ENCODE results near the gene SFT2D1. TPM values are rescaled to one million over a fixed set of nuclear protein-coding genes. Genes with fewer than 3 reads are reported as not detected.

SFT2D1 gene
- total and polyA plus RNA-seq, 3 experiments from 2014 or later, result 43.3 to 60.9 (median 54.0) TPM

DNA sequence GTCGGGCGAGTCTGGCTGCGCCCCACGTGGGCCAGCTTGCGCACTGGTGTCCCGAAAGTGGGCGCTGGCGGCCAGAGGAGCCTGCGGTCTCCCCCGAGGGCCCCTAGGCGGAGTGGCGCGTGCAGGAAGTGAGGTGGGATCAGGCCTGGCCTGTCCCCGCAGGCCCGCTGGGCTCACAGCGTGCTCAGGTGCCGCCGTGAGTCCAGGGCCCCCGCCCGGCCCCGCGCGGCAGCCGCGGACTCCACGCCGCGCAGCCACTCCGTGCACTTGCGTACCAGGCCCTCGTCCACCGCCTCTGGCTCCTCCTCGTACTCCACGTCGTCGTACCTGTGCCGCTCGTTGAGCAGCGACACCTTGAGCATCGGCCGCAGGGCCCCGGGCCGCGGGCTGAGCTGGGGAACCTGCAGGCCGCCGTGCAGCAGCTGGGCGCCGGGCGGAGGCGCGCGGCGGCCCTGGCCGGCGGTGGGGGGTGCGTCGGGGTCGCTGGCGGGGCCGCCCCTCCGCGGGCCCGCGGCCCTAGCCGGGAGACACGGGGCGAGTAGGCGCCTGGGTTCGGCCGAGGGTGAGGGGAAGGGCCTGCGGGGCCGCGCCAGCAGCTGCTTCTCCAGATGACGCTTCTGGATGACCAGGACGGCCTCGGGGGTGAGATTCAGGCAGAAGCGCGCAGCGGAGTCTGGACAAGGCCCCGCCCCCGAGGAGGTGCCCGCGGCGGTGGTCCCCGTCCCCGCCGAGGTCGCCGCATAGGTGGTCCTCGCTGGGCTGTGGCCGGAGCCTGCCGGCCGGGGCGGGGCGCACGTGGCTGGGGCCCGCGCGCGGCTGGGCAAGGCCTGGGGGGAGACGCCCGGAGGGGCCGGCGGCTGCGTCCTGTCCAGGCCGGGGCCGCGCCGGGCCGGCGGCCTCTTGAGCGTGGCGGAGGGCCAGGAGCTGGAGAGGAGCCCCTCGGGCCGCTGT lies 35.0 kb downstream of the SFT2D1 start:
- Histone ChIP-seq H3K9me3 (ENCODE audit: low read length) (no peaks in the 10 kb centered on the region), H3K4me1 (ENCODE audit: insufficient read depth, low read length) (peaks cover 5% of the 10 kb centered on the region), H3K36me3 (ENCODE audit: insufficient read depth, low read length) (no peaks in the 10 kb centered on the region), H3K27me3 (ENCODE audit: insufficient read depth, low read length, poor library complexity, severe bottlenecking) (peaks cover 19% of the 10 kb centered on the region), H3K27ac (ENCODE audit: low read depth, low read length) (no peak overlapping the region), H3K4me3 (ENCODE audit: low read length) (no peak overlapping the region)
- peaks cover 0 to 9% (median 0%) of the 10 kb centered on the region in 3 donors for H3K4me1 Mint-ChIP-seq
- no peaks in the 10 kb centered on the region for H3K9me3 Mint-ChIP-seq
- no peaks in the 10 kb centered on the region for H3K36me3 Mint-ChIP-seq
- H3K27ac Mint-ChIP-seq, result no peak overlapping the region
- CTCF ChIA-PET, result no interaction called here
- peaks cover 35 to 59% of the 10 kb centered on the region in 2 donors for H3K27me3 Mint-ChIP-seq
- peak overlapping the region in 2 of 7 donors; percentile 26 to 54 for H3K4me3 Mint-ChIP-seq
- POLR2A ChIA-PET, result no interaction called here
- peak in 1 of 5 donors; percentile 16 for DNase-seq

DNA sequence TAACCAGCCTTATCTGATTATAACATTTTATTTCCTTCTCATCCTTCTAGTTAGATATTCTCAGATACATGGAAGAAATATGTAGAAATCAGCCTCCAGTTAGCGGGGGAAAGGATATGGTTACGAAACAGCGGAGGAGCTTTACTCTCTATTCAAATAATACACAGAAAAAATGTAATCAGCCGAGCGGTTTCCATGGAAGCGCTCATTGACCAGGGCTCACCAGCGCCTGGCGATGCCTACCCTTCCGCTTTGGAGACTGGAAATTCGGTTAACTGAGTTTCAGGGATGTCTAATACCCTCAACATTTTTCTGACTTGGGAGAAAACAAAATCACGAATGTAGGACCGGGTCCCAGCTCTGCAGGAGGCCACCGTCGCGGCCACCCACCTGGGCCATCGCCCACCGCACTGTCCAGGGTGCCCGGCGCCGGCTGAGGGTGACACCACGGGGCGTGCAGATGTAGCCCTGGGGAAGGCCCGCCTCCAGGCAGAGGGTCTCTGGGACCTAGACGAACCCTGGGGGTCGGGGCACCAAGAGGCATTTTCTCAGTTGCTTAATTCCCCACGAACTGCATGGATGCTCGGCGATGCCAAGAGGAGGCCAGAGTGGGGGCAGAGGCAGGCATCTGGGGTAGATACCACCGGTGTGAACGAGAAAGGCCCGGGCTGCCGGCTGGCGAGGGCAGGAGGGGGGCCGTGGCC lies 35.8 kb downstream of the SFT2D1 start:
- H3K4me3 ChIP-seq (ENCODE audit: low read length), result no peak overlapping the region
- Mint-ChIP-seq H3K9me3 (no peaks in the 10 kb centered on the region), H3K4me3 (peak overlapping the region in 6 of 7 donors; percentile 26 to 81 (median 66)), H3K4me1 (peaks cover 0 to 9% (median 0%) of the 10 kb centered on the region in 3 donors), H3K27me3 (peaks cover 39 to 67% of the 10 kb centered on the region in 2 donors), H3K27ac (no peak overlapping the region), H3K36me3 (no peaks in the 10 kb centered on the region)
- ChIA-PET POLR2A (no interaction called here), CTCF (no interaction called here)
- DNase-seq, result no peak
- no peaks in the 10 kb centered on the region for H3K36me3 ChIP-seq (ENCODE audit: insufficient read depth, low read length)
- no peak overlapping the region for H3K27ac ChIP-seq (ENCODE audit: low read depth, low read length)
- H3K27me3 ChIP-seq (ENCODE audit: insufficient read depth, low read length, poor library complexity, severe bottlenecking), result peaks cover 19% of the 10 kb centered on the region
- H3K4me1 ChIP-seq (ENCODE audit: insufficient read depth, low read length), result peaks cover 5% of the 10 kb centered on the region
- H3K9me3 ChIP-seq (ENCODE audit: low read length), result no peaks in the 10 kb centered on the region

DNA sequence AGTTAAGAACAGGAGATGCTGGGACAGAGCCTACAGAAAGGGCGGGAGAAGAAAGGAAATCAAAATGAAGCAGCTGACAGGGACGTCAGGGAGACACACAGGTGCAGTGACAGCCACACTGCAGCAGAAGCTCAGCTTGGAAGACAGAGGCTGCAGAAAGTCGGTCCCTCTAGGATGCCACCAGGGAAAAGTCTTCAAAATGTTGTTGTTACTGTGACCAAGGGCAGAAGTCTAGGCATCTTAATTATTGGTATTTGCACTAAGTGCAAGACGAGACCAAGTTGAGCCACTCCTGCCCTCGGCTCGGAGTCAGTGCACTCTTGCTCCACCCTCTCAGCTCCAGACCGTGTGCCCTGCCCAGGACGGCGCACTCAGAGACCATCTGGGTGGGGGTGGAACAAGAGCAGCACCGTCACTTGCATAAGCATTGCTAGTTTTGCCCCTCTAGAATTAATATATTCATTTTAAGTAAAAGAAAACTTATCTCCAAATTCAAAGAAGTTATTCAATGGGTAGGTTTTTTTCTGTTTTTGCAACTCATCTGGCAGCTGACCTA lies 36.7 kb downstream of the SFT2D1 start:
- POLR2A ChIA-PET, result no interaction called here
- H3K27ac ChIP-seq (ENCODE audit: low read depth, low read length), result no peak overlapping the region
- no peak for DNase-seq
- no peaks in the 10 kb centered on the region for H3K9me3 ChIP-seq (ENCODE audit: low read length)
- H3K27me3 ChIP-seq (ENCODE audit: insufficient read depth, low read length, poor library complexity, severe bottlenecking), result peaks cover 19% of the 10 kb centered on the region
- H3K4me1 Mint-ChIP-seq, result peaks cover 0 to 9% (median 0%) of the 10 kb centered on the region in 3 donors
- H3K4me1 ChIP-seq (ENCODE audit: insufficient read depth, low read length), result peaks cover 5% of the 10 kb centered on the region
- no peaks in the 10 kb centered on the region for H3K36me3 Mint-ChIP-seq
- no peak overlapping the region for H3K4me3 ChIP-seq (ENCODE audit: low read length)
- no peaks in the 10 kb centered on the region for H3K9me3 Mint-ChIP-seq
- no peak overlapping the region for H3K27ac Mint-ChIP-seq
- CTCF ChIA-PET, result no interaction called here
- H3K36me3 ChIP-seq (ENCODE audit: insufficient read depth, low read length), result no peaks in the 10 kb centered on the region
- peak overlapping the region in 2 of 7 donors; percentile 38 to 64 for H3K4me3 Mint-ChIP-seq
- peaks cover 41 to 73% of the 10 kb centered on the region in 2 donors for H3K27me3 Mint-ChIP-seq

DNA sequence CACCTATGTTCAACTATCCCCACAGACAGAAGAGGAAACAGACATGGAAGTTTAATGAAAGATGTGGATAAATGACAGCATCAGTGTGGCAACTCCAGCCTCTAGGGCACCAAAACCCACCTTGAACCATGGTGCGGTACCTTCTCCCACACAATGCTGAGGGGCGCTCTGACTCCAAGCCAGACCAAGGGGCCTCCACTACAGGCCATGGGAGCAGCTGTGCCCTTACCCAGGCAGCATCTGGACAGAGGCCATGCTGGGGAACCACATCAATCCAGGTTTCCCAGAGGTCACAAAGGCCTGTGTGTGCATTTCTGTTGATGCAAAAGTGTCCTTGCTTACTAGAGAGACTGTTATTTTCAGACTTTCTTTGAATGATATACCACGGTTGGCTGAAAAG lies 38.2 kb downstream of the SFT2D1 start:
- peaks cover 5% of the 10 kb centered on the region for H3K4me1 ChIP-seq (ENCODE audit: insufficient read depth, low read length)
- H3K4me1 Mint-ChIP-seq, result peaks cover 0 to 9% (median 0%) of the 10 kb centered on the region in 3 donors
- peaks cover 34 to 71% of the 10 kb centered on the region in 2 donors for H3K27me3 Mint-ChIP-seq
- ChIA-PET POLR2A (no interaction called here), CTCF (interaction anchor here (0.7 to 0.9 kb wide), 2 partner anchors 9 to 30 kb away, joined by 3 read pairs; no protein-coding TSS in a partner anchor)
- H3K27ac Mint-ChIP-seq, result no peak overlapping the region
- no peak overlapping the region for H3K27ac ChIP-seq (ENCODE audit: low read depth, low read length)
- H3K36me3 Mint-ChIP-seq, result no peaks in the 10 kb centered on the region
- H3K27me3 ChIP-seq (ENCODE audit: insufficient read depth, low read length, poor library complexity, severe bottlenecking), result peaks cover 14% of the 10 kb centered on the region
- H3K36me3 ChIP-seq (ENCODE audit: insufficient read depth, low read length), result no peaks in the 10 kb centered on the region
- no peak for DNase-seq
- no peaks in the 10 kb centered on the region for H3K9me3 Mint-ChIP-seq
- no peaks in the 10 kb centered on the region for H3K9me3 ChIP-seq (ENCODE audit: low read length)
- no peak overlapping the region for H3K4me3 ChIP-seq (ENCODE audit: low read length)
- H3K4me3 Mint-ChIP-seq, result no peak overlapping the region

DNA sequence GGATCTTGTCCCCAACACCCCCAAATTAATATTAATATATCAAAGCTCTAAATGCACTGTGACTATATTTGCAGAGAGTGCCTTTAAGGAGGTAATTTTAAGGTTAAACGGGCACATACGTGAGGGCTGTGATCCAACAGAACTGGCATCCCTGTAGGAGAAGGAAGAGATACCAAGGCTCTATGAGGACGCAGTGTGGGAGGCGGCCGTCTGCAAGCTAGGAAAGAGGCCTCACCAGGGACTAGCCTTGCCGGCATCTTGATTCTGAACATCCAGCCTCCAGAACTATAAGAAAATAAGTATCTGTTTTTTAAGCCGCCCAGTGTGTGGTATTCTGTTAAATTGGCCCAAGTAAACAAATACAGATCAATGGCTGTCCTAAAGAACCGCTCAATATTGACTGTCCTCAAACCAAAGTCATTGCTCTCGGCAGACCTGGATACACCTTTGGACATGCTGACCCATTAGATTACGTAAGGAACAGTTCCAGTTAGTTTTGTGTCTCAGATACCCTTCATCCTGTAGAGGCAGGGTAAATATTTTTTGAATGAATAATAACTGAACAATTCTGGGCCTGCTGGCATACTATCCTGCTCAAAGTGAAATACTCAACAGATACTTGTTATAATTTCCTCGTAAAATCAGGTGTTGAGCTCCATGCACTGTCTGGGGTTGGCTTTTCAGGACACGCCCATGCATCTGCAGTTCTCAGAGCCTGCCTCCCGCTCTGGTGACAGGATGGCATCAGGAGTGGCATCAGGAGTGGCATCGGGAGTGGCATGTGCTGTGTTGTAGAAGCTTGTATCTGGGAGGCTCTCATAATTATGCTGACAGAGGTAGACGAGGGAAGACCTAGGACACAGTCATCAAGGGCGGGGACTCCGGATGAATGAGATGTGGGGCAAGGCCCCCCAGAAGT lies 40.5 kb downstream of the SFT2D1 start:
- no peak overlapping the region for H3K27ac ChIP-seq (ENCODE audit: low read depth, low read length)
- H3K27me3 Mint-ChIP-seq, result peaks cover 30 to 75% of the 10 kb centered on the region in 2 donors
- ChIA-PET POLR2A (no interaction called here), CTCF (interaction anchor here (1.2 to 1.4 kb wide), 2 partner anchors 9 to 80 kb away, joined by 4 read pairs; no protein-coding TSS in a partner anchor)
- DNase-seq, result no peak
- peak overlapping the region in 1 of 8 donors; percentile 10 for H3K27ac Mint-ChIP-seq
- H3K4me3 Mint-ChIP-seq, result no peak overlapping the region
- peaks cover 0 to 4% (median 0%) of the 10 kb centered on the region in 3 donors for H3K4me1 Mint-ChIP-seq
- peaks cover 7% of the 10 kb centered on the region for H3K27me3 ChIP-seq (ENCODE audit: insufficient read depth, low read length, poor library complexity, severe bottlenecking)
- H3K36me3 Mint-ChIP-seq, result no peaks in the 10 kb centered on the region
- no peaks in the 10 kb centered on the region for H3K9me3 ChIP-seq (ENCODE audit: low read length)
- H3K4me1 ChIP-seq (ENCODE audit: insufficient read depth, low read length), result no peaks in the 10 kb centered on the region
- H3K9me3 Mint-ChIP-seq, result no peaks in the 10 kb centered on the region
- H3K4me3 ChIP-seq (ENCODE audit: low read length), result no peak overlapping the region
- H3K36me3 ChIP-seq (ENCODE audit: insufficient read depth, low read length), result no peaks in the 10 kb centered on the region

DNA sequence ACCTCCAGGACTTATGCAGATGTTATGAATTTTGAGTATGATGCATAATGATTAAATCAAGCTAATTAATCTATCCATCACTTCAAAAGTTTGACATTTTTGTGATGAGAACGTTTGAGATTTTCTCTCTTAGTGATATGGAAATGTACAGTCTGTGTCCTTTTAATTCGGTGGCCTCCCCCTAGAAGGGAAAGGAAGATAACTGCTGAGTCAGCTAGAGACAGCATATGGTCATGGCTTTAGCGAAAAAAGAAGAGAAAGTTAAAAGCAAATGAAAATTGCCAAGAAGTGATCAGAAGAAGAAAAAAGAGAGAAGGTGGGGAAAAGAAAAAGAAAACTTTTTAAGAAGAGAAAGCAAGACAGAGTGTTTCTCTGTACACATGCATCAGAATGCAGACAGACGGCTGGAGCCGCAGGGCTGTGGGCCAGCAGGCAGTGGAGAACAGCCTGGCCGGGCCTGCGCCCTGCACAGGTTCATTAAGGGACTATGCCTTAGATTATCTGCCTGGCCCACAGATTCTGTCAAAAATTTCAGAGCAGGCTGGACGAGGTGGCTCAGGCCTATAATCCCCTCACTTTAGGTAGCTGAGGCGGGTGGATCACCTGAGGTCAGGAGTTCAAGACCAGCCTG lies 41.9 kb downstream of the SFT2D1 start:
- Histone ChIP-seq H3K27ac (ENCODE audit: low read depth, low read length) (no peak overlapping the region), H3K4me1 (ENCODE audit: insufficient read depth, low read length) (no peaks in the 10 kb centered on the region), H3K36me3 (ENCODE audit: insufficient read depth, low read length) (no peaks in the 10 kb centered on the region), H3K9me3 (ENCODE audit: low read length) (no peaks in the 10 kb centered on the region), H3K27me3 (ENCODE audit: insufficient read depth, low read length, poor library complexity, severe bottlenecking) (no peaks in the 10 kb centered on the region), H3K4me3 (ENCODE audit: low read length) (no peak overlapping the region)
- no peak for DNase-seq
- ChIA-PET CTCF (interaction anchor here (0.7 to 1.4 kb wide), 3 partner anchors 10 to 162 kb away, joined by 4 read pairs; no protein-coding TSS in a partner anchor), POLR2A (no interaction called here)
- H3K4me1 Mint-ChIP-seq, result no peaks in the 10 kb centered on the region
- peaks cover 21 to 68% of the 10 kb centered on the region in 2 donors for H3K27me3 Mint-ChIP-seq
- H3K4me3 Mint-ChIP-seq, result peak overlapping the region in 1 of 7 donors; percentile 11
- H3K27ac Mint-ChIP-seq, result no peak overlapping the region
- no peaks in the 10 kb centered on the region for H3K9me3 Mint-ChIP-seq
- H3K36me3 Mint-ChIP-seq, result no peaks in the 10 kb centered on the region

DNA sequence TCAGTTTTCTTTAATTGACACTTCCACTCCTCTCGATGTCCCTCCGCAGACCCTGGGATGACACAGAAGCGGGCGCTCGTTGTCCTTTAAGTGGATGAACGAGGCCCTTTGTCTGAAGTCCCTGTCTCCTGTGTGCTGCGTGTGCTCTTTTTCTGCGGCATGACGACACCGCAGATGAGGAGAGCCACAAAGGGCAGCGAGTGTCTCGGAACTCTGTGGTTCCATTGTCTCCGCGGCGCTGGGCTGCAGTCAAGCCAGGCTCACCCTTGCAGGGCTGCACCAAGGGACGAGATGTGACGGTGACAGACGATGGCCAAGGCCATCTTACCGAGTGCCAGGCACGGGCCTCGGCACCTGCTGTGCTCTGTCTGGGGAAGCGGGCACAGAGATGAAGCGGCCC lies 44.7 kb downstream of the SFT2D1 start:
- POLR2A ChIA-PET, result no interaction called here

More for the DNA sequence above, 44.7 kb downstream of the SFT2D1 start:
- H3K9me3 Mint-ChIP-seq, result no peaks in the 10 kb centered on the region
- Histone ChIP-seq H3K4me1 (ENCODE audit: insufficient read depth, low read length) (no peaks in the 10 kb centered on the region), H3K27me3 (ENCODE audit: insufficient read depth, low read length, poor library complexity, severe bottlenecking) (peaks cover 3% of the 10 kb centered on the region), H3K27ac (ENCODE audit: low read depth, low read length) (no peak overlapping the region), H3K36me3 (ENCODE audit: insufficient read depth, low read length) (no peaks in the 10 kb centered on the region), H3K9me3 (ENCODE audit: low read length) (no peaks in the 10 kb centered on the region), H3K4me3 (ENCODE audit: low read length) (no peak overlapping the region)
- H3K36me3 Mint-ChIP-seq, result no peaks in the 10 kb centered on the region
- no peak overlapping the region for H3K4me3 Mint-ChIP-seq
- no peak for DNase-seq
- peaks cover 19 to 53% of the 10 kb centered on the region in 2 donors for H3K27me3 Mint-ChIP-seq
- CTCF ChIA-PET, result no interaction called here
- H3K4me1 Mint-ChIP-seq, result no peaks in the 10 kb centered on the region
- H3K27ac Mint-ChIP-seq, result no peak overlapping the region

Measured in CD8-positive, alpha-beta memory T cell (primary cell).